Neural cell (in vitro differentiated cells): ENCODE data around the gene CFAP299.

Experiments used
- CTCF ChIP-seq: fragments of 450-650 bp; IDR thresholded peaks from 2 replicates; pipeline ENCODE4 v1.5.1; 2014; ENCODE audit warnings: antibody characterized with exemption, mild to moderate bottlenecking, moderate library complexity; ENCODE audit not compliant: poor library complexity, severe bottlenecking
- EP300 ChIP-seq: fragments of 450-650 bp; conservative IDR thresholded peaks from 2 replicates; pipeline ENCODE4 v1.6.1; 2014; ENCODE audit warnings: antibody characterized with exemption, mild to moderate bottlenecking, moderate library complexity; ENCODE audit not compliant: poor library complexity, severe bottlenecking
- EZH2 ChIP-seq: fragments of 200-600, 300-800 bp; shearing (Covaris generic), sonication (generic); IDR thresholded peaks from 2 replicates; pipeline ENCODE4 v1.6.1; 2014; ENCODE audit warnings: antibody characterized with exemption, low read length, borderline replicate concordance, mild to moderate bottlenecking; ENCODE audit not compliant: insufficient read depth, poor library complexity, severe bottlenecking
- MXI1 ChIP-seq: fragments of 450-650 bp; conservative IDR thresholded peaks from 2 replicates; pipeline ENCODE4 v1.6.1; 2014; ENCODE audit warnings: antibody characterized with exemption, mild to moderate bottlenecking; ENCODE audit not compliant: poor library complexity, severe bottlenecking
- POLR2AphosphoS5 ChIP-seq: IDR thresholded peaks from 2 replicates; pipeline ENCODE4 v1.6.1; 2012
- RAD21 ChIP-seq: fragments of 450-650 bp; conservative IDR thresholded peaks from 2 replicates; pipeline ENCODE4 v1.6.1; 2014; ENCODE audit warnings: antibody characterized with exemption, mild to moderate bottlenecking, moderate library complexity
- REST ChIP-seq: IDR thresholded peaks from 2 replicates; pipeline ENCODE4 v1.6.1; 2012; ENCODE audit warnings: borderline replicate concordance
- SMC3 ChIP-seq: fragments of 450-650 bp; conservative IDR thresholded peaks from 2 replicates; pipeline ENCODE4 v1.6.1; 2014; ENCODE audit warnings: antibody characterized with exemption, mild to moderate bottlenecking, moderate library complexity; ENCODE audit not compliant: poor library complexity
- TAF1 ChIP-seq: IDR thresholded peaks from 2 replicates; pipeline ENCODE4 v1.6.1; 2012; ENCODE audit warnings: low read depth

GRCh38 chr4:80393970-80394250, 58.4 kb downstream of the CFAP299 start:
- TF ChIP-seq CTCF (no peak), POLR2AphosphoS5 (no peak), RAD21 (no peak), REST (no peak), EP300 (no peak), EZH2 (no peak), MXI1 (no peak), TAF1 (no peak), SMC3 (no peak)
